GM21576 (cell line): Measurements from ENCODE around the gene TARBP1.
A peak's percentile ranks its signal among the peaks of the same experiment; 100 is the strongest.
"Not testable (repeated sequence)": the region's sequence is repeated elsewhere in the genome, so short reads cannot be mapped to it uniquely, and the experiment has no call there.

Experiments
- ATAC-seq: cut with Tn5 transposase; IDR thresholded peaks from one replicate; pipeline ENCODE4 v1.9.1; 2021; ENCODE audit warnings: mild to moderate bottlenecking, moderate library complexity; ENCODE audit not compliant: unreplicated experiment

TARBP1 gene

GRCh38 chr1:234399515-234399914, 79.5 kb downstream of the TARBP1 start:
- not testable (repeated sequence) for ATAC-seq

DNA sequence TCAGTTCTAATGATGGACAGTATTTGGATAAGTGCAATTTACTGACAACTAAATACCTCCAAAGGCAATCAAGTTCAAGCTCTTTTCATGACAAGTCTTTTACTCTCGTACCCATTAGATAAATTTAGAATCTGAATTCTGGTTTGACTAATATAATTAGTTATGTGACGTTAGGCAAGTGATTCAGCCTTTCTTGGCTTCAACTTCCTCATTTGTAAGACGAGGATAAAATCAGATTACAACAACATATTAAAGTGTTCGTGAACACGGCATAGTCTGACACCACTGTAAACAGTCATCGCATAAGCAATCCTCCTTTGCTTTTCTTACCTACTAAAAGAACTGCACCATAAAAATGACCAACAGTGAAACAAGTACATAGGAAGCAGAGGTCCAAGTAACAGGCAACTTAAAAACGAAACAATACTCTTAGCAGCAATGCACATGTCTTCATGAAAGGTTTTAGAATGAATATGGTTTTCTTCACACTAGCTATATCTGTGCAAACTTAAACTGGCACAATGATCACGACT, 80.1 kb downstream of the TARBP1 start:
- ATAC-seq: peak; percentile 51

GRCh38 chr1:234397732-234398131, 81.2 kb downstream of the TARBP1 start:
- ATAC-seq: no peak

GRCh38 chr1:234396871-234397270, 82.1 kb downstream of the TARBP1 start:
- ATAC-seq: no peak

DNA sequence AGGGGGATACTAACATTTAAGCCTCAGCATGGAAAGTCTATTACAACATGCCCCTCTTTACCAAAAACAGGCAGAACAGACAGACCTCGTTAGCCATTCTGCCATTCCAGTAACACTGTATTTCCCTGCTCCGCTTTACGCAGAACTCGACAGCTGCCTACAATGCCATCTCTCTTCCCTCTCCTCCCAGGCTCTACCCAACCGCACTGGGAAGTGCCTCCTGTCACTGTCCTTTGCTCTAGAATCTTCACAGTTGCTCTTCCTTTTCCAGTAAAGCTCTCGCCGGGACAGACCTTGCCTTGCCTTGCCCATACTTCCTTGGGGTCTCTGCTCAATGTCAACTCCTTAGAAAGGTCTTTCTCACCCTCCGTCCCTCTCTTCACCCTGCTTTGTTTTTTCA, 82.9 kb downstream of the TARBP1 start:
- no peak for ATAC-seq

DNA sequence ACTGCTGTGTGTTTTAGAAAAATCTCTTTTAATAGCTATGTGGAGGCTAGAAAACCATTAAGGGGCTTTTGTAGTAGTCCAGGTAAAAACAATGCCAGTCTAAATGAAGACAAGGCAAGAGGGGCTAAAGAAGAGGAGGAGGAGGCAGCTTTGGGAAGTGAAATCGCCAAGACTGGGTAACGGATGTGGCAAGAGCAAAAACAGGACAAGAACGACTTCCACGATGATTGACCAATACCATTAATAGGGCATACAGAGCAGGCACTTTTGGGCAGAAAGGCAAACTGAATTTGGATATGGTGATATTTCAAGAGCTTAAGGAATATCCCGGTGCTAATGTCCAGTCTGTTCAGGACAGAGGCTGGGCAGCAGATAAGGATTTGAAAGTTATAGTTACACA, 83.7 kb downstream of the TARBP1 start:
- ATAC-seq: no peak

DNA sequence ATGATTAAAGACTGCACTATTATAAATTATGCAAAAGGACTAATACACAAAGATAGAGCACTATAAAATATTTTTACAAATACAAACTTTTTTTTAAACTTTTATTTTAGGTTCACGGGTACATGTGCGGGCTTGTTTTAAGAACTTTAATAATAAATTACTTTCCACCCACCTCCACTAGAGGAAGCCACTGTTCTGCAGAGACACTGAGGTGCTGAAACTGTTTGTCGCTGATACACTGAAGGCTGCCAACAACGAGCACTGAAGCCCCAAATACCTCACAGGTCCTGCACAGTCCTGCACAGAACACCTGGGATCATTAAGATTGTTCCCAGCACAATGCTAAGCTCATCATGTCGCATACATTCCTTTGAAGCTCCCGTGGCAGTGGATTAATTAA, 85.8 kb downstream of the TARBP1 start:
- ATAC-seq: no peak

DNA sequence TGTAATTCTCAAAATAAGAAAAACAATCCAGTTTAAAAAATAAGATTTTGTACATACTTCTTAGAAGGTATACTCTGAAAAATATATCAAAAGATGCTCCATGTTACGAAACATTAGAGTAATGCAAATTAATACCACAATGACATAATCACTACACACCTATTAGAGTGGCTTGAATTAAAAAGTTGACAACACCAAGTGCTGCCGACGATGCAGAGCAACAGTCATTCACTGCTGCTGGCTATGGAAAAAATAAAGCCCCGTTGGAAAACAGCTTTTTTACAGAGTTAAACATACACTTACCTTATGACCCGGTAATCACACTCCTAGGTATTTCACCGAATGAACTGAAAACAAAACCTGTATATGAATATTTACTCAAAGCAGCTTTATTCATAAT, 90.9 kb downstream of the TARBP1 start:
- no peak for ATAC-seq

GRCh38 chr1:234386122-234386521, 92.9 kb downstream of the TARBP1 start:
- ATAC-seq: no peak

- ATAC-seq: no peak
Measured at GRCh38 chr1:234381699-234382555, 97.1 kb downstream of the TARBP1 start.

GRCh38 chr1:234379591-234380109, 99.3 kb downstream of the TARBP1 start:
- not testable (repeated sequence) for ATAC-seq

- ATAC-seq: no peak
Measured at GRCh38 chr1:234375672-234376071, 103.3 kb downstream of the TARBP1 start.

- ATAC-seq: peak; percentile 21
Measured at GRCh38 chr1:234373959-234374254, 105.1 kb downstream of the TARBP1 start.

- peak; percentile 92 for ATAC-seq
Measured at GRCh38 chr1:234373064-234373958, 105.7 kb downstream of the TARBP1 start, which contains the start of gene COA6. COA6 (plus strand) TSS chr1:234373456; CDS start chr1:234373467, 11 bp downstream.

- no peak for ATAC-seq
Measured at GRCh38 chr1:234372011-234372757, 106.8 kb downstream of the TARBP1 start.

GRCh38 chr1:234371414-234371813, 107.6 kb downstream of the TARBP1 start:
- no peak for ATAC-seq

- no peak for ATAC-seq
Measured at GRCh38 chr1:234369784-234370183, 109.2 kb downstream of the TARBP1 start.

- no peak for ATAC-seq
Measured at GRCh38 chr1:234369033-234369430, 109.9 kb downstream of the TARBP1 start.

DNA sequence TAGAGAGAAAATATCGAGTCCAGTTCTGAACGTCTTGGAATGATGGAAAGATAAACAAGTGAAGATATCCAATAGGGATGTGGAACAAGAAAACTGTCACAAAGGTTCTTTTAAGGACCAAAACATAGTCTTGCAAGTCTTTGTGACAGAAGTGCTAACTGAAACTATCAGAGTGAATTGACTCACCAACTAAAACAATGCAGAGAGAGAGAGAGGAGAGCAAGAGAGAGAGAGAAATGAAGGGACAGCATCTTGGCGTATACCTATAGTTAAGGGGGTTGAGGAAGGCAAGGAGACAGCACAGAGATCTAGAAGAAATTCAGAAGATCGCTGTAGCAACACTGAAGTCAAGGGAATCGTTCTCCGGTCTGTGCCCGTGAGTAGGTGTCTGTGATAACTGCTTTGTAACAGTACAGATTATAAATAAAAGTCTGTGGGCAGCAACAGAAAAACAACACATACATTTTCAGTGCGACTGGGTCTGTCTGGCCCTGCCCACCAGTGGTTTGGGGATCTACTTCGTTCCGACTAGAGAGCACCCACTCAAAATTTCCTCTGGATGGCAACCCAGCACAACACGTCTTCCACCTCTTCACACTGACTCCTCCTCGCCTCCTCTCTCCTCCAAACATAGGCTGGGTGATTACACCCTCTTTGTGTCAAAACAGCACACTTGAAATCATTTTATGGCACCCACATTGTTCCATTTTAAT, 110.5 kb downstream of the TARBP1 start:
- no peak for ATAC-seq

GRCh38 chr1:234362558-234362957, 116.4 kb downstream of the TARBP1 start:
- no peak for ATAC-seq
